ENCODE data around the gene HDLBP.

DNA sequence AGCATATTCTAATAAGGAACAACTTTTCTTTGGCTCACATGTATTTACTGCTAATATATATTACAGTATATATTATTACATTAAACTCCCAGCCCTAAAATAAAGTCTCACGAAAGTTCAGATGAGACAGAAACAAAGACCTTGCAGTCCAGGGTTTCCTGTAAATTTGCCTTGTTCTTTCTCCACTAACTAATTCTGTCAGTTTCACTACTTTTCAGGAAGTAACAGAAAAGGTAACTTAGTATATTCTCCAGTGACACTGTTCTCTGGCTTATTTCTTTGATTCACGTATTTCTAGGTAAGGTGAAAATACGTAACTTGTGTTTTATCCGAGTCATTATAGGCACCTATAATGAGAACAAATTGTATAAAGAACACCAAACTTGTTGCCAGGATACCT lies 35.2 kb downstream of the HDLBP start:
- TF ChIP-seq SUZ12 (IDR thresholded peaks at IDR 0.05; ENCODE audit: extremely low read depth, insufficient read depth, insufficient read length) (no peak), ZNF274 (IDR thresholded peaks at IDR 0.05; ENCODE audit: low read depth, low read length) (no peak), YY1 (IDR thresholded peaks at IDR 0.05; ENCODE audit: insufficient read depth, insufficient read length) (no peak)
